Heart right ventricle (tissue), 16 donors: ENCODE measurements around the gene STX18. TPM values are rescaled to one million over a fixed set of nuclear protein-coding genes. Genes with fewer than 3 reads are reported as not detected.

Source experiments
- ATAC-seq, 8 donors: fragments of 200-7000 bp; cut with Tn5 transposase; one replicate each; pipeline ENCODE4 v1.9.1; 2020; ENCODE audit warnings: mild to moderate bottlenecking in 8 of 8, moderate library complexity in 8 of 8, moderate number of reproducible peaks in 1 of 8
- DNase-seq, 2 donors: peaks; one replicate each; pipeline ENCODE4 v3.0.0-alpha.2; 2020
- H3K27ac ChIP-seq, 10 donors: fragments of 200-600 bp; sonication (generic) in 2 of 10; one replicate each; pipeline versions ENCODE4 v1.5.0 to v1.8.0; 2020 to 2022; ENCODE audit warnings: mild to moderate bottlenecking in 3 of 10
- H3K27me3 ChIP-seq, 7 donors: fragments of 200-600 bp; one replicate each; pipeline ENCODE4 v1.8.0; 2021 to 2022; ENCODE audit warnings: mild to moderate bottlenecking in 2 of 7
- H3K36me3 ChIP-seq, 9 donors: fragments of 200-600 bp; sonication (generic) in 1 of 9; one replicate each; pipeline versions ENCODE4 v1.5.0 to v1.8.0; 2020 to 2022; ENCODE audit warnings: mild to moderate bottlenecking in 2 of 9
- H3K4me1 ChIP-seq, 9 donors: fragments of 200-600 bp; sonication (generic) in 1 of 9; one replicate each; pipeline versions ENCODE4 v1.5.0 to v1.8.0; 2020 to 2022; ENCODE audit warnings: mild to moderate bottlenecking in 4 of 9
- H3K4me3 ChIP-seq, 10 donors: fragments of 200-600 bp; sonication (generic) in 2 of 10; one replicate each; pipeline versions ENCODE4 v1.5.0 to v1.8.0; 2020 to 2022; ENCODE audit warnings: mild to moderate bottlenecking in 7 of 10, moderate library complexity in 2 of 10
- H3K9me3 ChIP-seq, 11 donors: fragments of 200-600 bp in 10 of 11; sonication (generic) in 2 of 11; one replicate each; pipeline versions ENCODE4 v1.5.0 to v1.8.0; 2013 to 2022; ENCODE audit warnings: mild to moderate bottlenecking in 2 of 11, control low read depth in 1 of 11, moderate library complexity in 1 of 11
- WGBS, 2 donors: extraction: QIAGEN DNeasy Blood & Tissue Kit; methylation state at CpG; one replicate each; pipeline ENCODE4 v1.1.7; 2013; ENCODE audit warnings: inconsistent platforms in 1 of 2; 5-methylcytosine and 5-hydroxymethylcytosine counted together
- intact Hi-C, 10 donors: fragments of 100-400 bp; cut with DNase I; formaldehyde crosslinking; loops; one replicate each; pipeline versions ENCODE4 v1.11.1 to v1.14.2; 2022
- polyA plus RNA-seq, 2 donors: library from polyadenylated mRNA; stranded (reverse); fragments of 200-250 nt; gene quantifications; one replicate each; pipeline ENCODE4 v1.2.3, GENCODE V29; 2013
- total RNA-seq, 10 donors: library from RNA; stranded (reverse); fragmentation: NEBNext Ultra II Directional in 3 of 10; extraction: Animal tissue kit (Norgen Biotek cat#: 25700) in 3 of 10; gene quantifications; one replicate each; pipeline versions ENCODE4 v1.2.1 to v1.2.4, GENCODE V29; 2021 to 2023
- TF ChIP-seq, protein P1 (sequence below), 9 donors: fragments of 200-600 bp; sonication (generic) in 2 of 9; IDR thresholded peaks; one replicate each; pipeline versions ENCODE4 v1.5.0 to v1.8.0; 2021 to 2022; ENCODE audit warnings: antibody characterized with exemption in 9 of 9, mild to moderate bottlenecking in 5 of 9, moderate library complexity in 1 of 9
- donor health status: Arrhythmogenic right ventricular cardiomyopathy.
- donor health status: ischemic (EF 13 %, LVEDD 7.1; RV severe dilation, severe dysfunction).
- donor health status: healthy with polysubstance abuse.
- donor health status: DM: no; HTN: yes; CAD: no.
- donor health status: DM: no; HTN: no; CAD: no.
- donor health status: ischemic (EF 25% LVEDD 6.9; RV normal size, moderate dysfunction).
- donor health status: ischemic (EF 25% LVEDD 5.7; RV mildly dilated, moderate dysfunction).
- donor health status: healthy.
- donor health status: DM: yes; HTN: yes; CAD: no.
- donor health status: Ischemic cardiomyopathy.
- donor health status: ischemic (EF 35%, LVEDD 5.7; RV mildly dilated, moderate dysfunction).
- donor health status: nonischemic (EF 11% LVEDD 7.7; RV severe dilation, severe dysfunction).
- donor health status: DM: yes; HTN: yes; CAD: no.
- donor health status: PGD.
- donor health status: ischemic (EF 29% LVEDD 5.4; RV normal size, mild dysfunction).
- donor health status: nonischemic (EF 23%, LVEDD 6.1; RV moderate dilation, normal function).

The STX18 gene
- total and polyA plus RNA-seq, 12 donors, result 13.5 to 24.5 (median 18.2) TPM

DNA sequence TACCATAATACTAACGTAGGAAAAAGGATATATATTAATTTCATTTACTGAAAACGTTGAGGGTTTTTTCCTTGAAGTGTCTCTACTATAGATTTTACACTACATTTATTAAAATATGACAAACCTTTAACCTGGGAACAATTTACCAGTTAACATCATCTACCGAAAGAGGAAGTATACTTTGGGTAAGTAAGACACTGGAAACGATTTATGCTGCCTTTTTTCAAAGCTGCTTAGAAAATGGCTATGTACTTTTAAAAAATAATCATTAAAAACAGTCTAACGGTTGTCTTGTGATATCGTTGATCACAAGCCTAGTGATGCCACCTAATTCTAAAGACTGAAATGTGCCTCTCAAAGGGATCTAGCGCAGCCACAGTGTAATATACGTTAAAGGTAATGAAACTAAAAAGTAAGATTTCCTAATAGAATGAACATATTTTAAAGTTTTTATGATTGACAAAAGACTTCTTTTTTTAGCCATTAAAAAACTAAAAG, 50.4 kb downstream of the STX18 start:
- intact Hi-C loops, result loop anchor here in 3 of 10 donors (5.0 to 10.0 kb wide), 3 partner anchors 373 to 506 kb away; no protein-coding TSS in a partner anchor
- DNase-seq (no peak), ATAC-seq (no peak)
- no peak overlapping the region for H3K27ac ChIP-seq
- no peaks in the 10 kb centered on the region for H3K9me3 ChIP-seq
- H3K36me3 ChIP-seq, result no peaks in the 10 kb centered on the region
- peaks cover 0 to 17% (median 7%) of the 10 kb centered on the region in 9 donors for H3K4me1 ChIP-seq
- no peaks in the 10 kb centered on the region for H3K27me3 ChIP-seq
- H3K4me3 ChIP-seq, result no peak overlapping the region
- TF ChIP-seq, protein P1, sequence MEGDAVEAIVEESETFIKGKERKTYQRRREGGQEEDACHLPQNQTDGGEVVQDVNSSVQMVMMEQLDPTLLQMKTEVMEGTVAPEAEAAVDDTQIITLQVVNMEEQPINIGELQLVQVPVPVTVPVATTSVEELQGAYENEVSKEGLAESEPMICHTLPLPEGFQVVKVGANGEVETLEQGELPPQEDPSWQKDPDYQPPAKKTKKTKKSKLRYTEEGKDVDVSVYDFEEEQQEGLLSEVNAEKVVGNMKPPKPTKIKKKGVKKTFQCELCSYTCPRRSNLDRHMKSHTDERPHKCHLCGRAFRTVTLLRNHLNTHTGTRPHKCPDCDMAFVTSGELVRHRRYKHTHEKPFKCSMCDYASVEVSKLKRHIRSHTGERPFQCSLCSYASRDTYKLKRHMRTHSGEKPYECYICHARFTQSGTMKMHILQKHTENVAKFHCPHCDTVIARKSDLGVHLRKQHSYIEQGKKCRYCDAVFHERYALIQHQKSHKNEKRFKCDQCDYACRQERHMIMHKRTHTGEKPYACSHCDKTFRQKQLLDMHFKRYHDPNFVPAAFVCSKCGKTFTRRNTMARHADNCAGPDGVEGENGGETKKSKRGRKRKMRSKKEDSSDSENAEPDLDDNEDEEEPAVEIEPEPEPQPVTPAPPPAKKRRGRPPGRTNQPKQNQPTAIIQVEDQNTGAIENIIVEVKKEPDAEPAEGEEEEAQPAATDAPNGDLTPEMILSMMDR (IDR thresholded peaks at IDR 0.05), result no peak
- 88 to 90% methylated on average over 8 of the region's 8 CpGs for WGBS, 2 donors

DNA sequence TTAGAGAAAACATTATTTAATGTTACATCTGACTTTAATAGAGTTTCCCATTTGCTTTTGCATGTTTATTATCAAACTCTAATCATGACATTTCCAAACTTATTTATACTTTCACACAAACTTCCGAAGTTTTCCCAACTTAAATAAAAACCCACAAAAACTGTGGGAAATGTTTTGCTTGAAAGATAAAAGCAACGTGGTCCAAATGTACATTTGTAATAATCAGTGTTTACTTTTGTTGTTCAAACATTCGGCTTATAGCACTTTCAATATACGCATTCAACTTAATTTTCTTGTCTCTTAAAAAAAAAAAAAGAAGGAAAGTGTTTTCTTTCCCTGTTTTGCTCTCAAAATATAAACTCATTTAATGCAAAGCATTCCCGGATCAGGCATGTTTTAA, 51.0 kb downstream of the STX18 start:
- WGBS, 2 donors, result 87 to 88% methylated on average over 5 of the region's 5 CpGs
- H3K4me3 ChIP-seq, result no peak overlapping the region
- intact Hi-C loops, result loop anchor here in 3 of 10 donors (5.0 to 10.0 kb wide), 3 partner anchors 374 to 506 kb away; no protein-coding TSS in a partner anchor
- H3K36me3 ChIP-seq, result no peaks in the 10 kb centered on the region
- H3K27ac ChIP-seq, result no peak overlapping the region
- TF ChIP-seq, protein P1 (IDR thresholded peaks at IDR 0.05), result no peak
- H3K9me3 ChIP-seq, result no peaks in the 10 kb centered on the region
- no peak for ATAC-seq
- no peak for DNase-seq
- no peaks in the 10 kb centered on the region for H3K27me3 ChIP-seq
- H3K4me1 ChIP-seq, result peaks cover 0 to 17% (median 7%) of the 10 kb centered on the region in 9 donors

DNA sequence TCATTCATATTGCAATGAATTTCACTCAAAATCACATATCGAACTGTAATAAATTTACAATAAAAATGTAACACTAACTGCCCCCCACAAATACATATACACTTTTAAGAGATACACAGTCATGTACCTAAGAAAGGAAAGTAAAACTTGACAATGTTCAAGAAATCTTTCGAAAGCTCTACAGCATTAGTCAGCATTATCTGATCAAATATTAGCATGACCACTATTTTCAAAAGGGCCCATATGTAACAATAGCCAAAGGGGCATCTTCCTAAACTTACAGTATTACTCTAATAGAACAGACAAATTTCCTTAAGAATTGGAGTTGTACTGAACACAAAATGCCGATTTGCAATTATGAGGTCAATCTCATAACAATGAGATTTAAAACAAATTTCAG, 51.8 kb downstream of the STX18 start:
- intact Hi-C loops, result loop anchor here in 3 of 10 donors (5.0 to 10.0 kb wide), 3 partner anchors 375 to 507 kb away; no protein-coding TSS in a partner anchor
- TF ChIP-seq, protein P1 (IDR thresholded peaks at IDR 0.05), result no peak
- no peak for DNase-seq
- H3K4me1 ChIP-seq, result peaks cover 0 to 17% (median 7%) of the 10 kb centered on the region in 9 donors
- no peak overlapping the region for H3K4me3 ChIP-seq
- H3K9me3 ChIP-seq, result no peaks in the 10 kb centered on the region
- WGBS, 2 donors, result 90 to 96% methylated on average over 3 of the region's 3 CpGs
- no peaks in the 10 kb centered on the region for H3K36me3 ChIP-seq
- no peak overlapping the region for H3K27ac ChIP-seq
- ATAC-seq, result no peak
- H3K27me3 ChIP-seq, result no peaks in the 10 kb centered on the region

DNA sequence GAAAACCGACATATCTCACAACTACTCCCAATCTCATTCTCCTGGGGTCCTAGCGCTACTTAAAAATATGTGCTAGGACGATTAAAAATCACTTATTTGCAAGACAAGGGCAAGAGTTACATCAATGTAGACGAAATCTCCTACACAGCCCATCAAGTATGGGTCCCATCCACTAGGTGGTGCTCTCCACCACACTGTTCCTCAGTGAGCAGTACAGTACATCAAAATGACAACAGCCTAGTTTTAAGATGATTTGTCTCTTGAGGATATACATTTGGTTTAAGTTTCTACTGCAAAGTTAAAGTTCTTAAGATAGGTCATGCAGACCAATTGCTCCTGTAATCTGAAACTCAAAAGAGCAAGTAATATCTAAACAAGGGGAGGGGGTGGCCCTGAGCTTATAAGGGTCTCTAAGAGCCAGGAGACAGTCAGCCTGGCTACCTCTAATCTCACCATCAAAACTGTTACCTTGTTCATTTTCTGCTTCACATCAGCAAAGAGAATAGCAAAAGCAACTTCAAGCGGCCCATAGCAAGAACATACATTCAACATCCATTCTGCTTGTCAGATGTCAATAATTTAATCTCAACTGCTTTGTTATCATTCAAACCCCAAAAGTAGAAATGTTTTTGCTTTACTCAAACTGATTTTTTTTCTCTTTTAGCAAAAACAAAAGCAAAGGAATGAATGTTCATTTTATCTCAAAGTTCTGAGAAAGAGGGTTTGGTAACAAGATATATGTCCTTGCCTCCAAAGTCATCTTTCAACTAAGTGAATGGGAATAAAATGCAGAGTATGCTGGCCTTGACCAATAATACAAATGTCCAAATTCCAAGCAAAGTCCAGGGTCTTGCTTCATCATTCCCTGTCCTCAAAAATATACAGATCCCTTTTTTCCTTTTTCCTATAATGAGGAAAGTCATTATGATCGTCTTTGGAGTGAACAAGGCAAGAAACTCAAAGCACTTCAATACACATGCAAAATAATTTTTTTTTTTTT, 53.1 kb downstream of the STX18 start:
- Histone ChIP-seq H3K9me3 (no peaks in the 10 kb centered on the region), H3K27ac (no peak overlapping the region), H3K4me3 (no peak overlapping the region), H3K36me3 (no peaks in the 10 kb centered on the region), H3K4me1 (peaks cover 0 to 17% (median 7%) of the 10 kb centered on the region in 9 donors), H3K27me3 (no peaks in the 10 kb centered on the region)
- ATAC-seq (peak; percentile 75 to 90 (median 86)), DNase-seq (peak; percentile 20 to 63)
- intact Hi-C loops, result loop anchor here in 7 of 10 donors (2.0 to 10.0 kb wide), 10 partner anchors 196 to 1326 kb away; partner anchors contain the start of gene MSX1 (in 1 of the 7)
- 33 to 37% methylated on average over 6 of the region's 6 CpGs for WGBS, 2 donors
- TF ChIP-seq, protein P1 (IDR thresholded peaks at IDR 0.05), result peak; percentile 75 to 93 (median 91)
